Measurements from ENCODE around the gene CACNB3. TPM values are rescaled to one million over a fixed set of nuclear protein-coding genes. Genes with fewer than 3 reads are reported as not detected.

CACNB3 gene
- total and polyA plus RNA-seq, 2 of the 13 experiments (the other 11 are each of a cell fraction or from before 2014, with no cell fraction given) = 0.29 to 0.54 TPM

DNA sequence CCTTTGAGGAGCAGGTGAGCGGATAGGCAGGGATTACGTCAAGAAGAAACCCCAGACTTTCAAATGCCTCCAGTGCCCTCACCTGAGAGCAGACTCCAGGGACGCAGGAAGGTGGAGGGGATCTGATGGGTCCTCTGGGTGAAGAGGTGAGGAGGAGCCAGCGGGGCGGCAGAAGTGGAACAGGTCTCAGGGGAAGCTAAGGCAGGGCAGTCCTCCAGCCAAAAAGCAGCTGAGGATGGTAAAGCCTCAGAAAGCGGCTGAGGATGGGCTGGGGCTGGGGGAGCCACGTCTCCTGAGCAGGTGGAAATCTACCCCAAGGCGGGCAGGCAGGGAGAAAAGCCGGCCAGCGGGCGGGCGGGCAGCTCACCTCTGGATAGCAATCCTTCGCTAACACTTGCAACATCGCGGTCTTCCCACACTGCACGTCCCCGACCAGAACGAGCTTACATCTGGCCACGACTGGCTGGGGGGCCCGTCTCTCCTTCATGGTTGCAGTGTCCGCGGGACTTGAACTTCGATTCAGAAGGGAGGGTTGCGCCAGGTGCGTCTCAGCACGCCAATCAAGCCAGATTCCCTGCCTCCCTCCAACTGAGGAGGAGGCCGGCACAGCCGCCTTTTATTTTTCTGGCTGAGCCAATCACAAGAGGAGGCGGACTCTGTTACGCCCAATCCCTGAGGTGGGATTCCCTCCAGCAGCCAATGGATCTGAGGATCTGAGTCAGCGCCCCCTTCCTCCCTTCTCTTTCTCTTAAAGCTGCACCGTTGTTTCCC lies 47.2 kb downstream of the CACNB3 start, which contains the start of gene RND1 (continued):
- TF ChIP-seq, protein P1, sequence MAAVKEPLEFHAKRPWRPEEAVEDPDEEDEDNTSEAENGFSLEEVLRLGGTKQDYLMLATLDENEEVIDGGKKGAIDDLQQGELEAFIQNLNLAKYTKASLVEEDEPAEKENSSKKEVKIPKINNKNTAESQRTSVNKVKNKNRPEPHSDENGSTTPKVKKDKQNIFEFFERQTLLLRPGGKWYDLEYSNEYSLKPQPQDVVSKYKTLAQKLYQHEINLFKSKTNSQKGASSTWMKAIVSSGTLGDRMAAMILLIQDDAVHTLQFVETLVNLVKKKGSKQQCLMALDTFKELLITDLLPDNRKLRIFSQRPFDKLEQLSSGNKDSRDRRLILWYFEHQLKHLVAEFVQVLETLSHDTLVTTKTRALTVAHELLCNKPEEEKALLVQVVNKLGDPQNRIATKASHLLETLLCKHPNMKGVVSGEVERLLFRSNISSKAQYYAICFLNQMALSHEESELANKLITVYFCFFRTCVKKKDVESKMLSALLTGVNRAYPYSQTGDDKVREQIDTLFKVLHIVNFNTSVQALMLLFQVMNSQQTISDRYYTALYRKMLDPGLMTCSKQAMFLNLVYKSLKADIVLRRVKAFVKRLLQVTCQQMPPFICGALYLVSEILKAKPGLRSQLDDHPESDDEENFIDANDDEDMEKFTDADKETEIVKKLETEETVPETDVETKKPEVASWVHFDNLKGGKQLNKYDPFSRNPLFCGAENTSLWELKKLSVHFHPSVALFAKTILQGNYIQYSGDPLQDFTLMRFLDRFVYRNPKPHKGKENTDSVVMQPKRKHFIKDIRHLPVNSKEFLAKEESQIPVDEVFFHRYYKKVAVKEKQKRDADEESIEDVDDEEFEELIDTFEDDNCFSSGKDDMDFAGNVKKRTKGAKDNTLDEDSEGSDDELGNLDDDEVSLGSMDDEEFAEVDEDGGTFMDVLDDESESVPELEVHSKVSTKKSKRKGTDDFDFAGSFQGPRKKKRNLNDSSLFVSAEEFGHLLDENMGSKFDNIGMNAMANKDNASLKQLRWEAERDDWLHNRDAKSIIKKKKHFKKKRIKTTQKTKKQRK (IDR thresholded peaks at IDR 0.05; ENCODE audit: low read length) = no peak
- TF ChIP-seq ZNF362 (CRISPR knock-in tag; IDR thresholded peaks at IDR 0.05; ENCODE audit: borderline replicate concordance) (no peak), ASH2L (IDR thresholded peaks at IDR 0.05; ENCODE audit: insufficient read length, low read depth, low read length) (peak; percentile 39), SP4 (CRISPR knock-in tag; IDR thresholded peaks at IDR 0.05) (peak; percentile 76), SMAD3 (CRISPR knock-in tag; IDR thresholded peaks at IDR 0.05) (0 out of 2 replicates have a peak, but pooled peaks have one; percentile 26), NAIF1 (CRISPR knock-in tag; IDR thresholded peaks at IDR 0.05; ENCODE audit: borderline replicate concordance) (no peak), EHMT2 (IDR thresholded peaks at IDR 0.05; ENCODE audit: borderline replicate concordance, low read depth, low read length) (no peak), ZNF747 (CRISPR knock-in tag; IDR thresholded peaks at IDR 0.05; ENCODE audit: borderline replicate concordance) (peak; percentile 61; the same call in 1 of the 2 replicates), ZNF768 (CRISPR knock-in tag; IDR thresholded peaks at IDR 0.05) (no peak), ZNF44 (CRISPR knock-in tag; IDR thresholded peaks at IDR 0.05) (no peak), AKAP8 (CRISPR knock-in tag; IDR thresholded peaks at IDR 0.05) (0 out of 2 replicates have a peak, but pooled peaks have one; percentile 6), BCL6 (CRISPR knock-in tag; IDR thresholded peaks at IDR 0.05) (0 out of 2 replicates have a peak, but pooled peaks have one; percentile 10), ISL2 (CRISPR knock-in tag; IDR thresholded peaks at IDR 0.05) (peak; percentile 48; the same call in 1 of the 2 replicates), NFKBIZ (CRISPR knock-in tag; IDR thresholded peaks at IDR 0.05) (no peak), HMG20B (CRISPR knock-in tag; conservative IDR thresholded peaks at IDR 0.05) (no peak), SP5 (CRISPR knock-in tag; IDR thresholded peaks at IDR 0.05; ENCODE audit: borderline replicate concordance, low read depth) (peak; percentile 29; the same call in 1 of the 2 replicates), ZNF512 (CRISPR knock-in tag; IDR thresholded peaks at IDR 0.05) (peak; percentile 21; the same call in 1 of the 2 replicates), ZFAT (CRISPR knock-in tag; conservative IDR thresholded peaks at IDR 0.05) (no peak), KMT2A (CRISPR knock-in tag; IDR thresholded peaks at IDR 0.05) (0 out of 2 replicates have a peak, but pooled peaks have one; percentile 52), NKX3-1 (CRISPR knock-in tag; IDR thresholded peaks at IDR 0.05) (no peak), KLF11 (CRISPR knock-in tag; IDR thresholded peaks at IDR 0.05) (no peak)
- TF ChIP-seq, protein P2, sequence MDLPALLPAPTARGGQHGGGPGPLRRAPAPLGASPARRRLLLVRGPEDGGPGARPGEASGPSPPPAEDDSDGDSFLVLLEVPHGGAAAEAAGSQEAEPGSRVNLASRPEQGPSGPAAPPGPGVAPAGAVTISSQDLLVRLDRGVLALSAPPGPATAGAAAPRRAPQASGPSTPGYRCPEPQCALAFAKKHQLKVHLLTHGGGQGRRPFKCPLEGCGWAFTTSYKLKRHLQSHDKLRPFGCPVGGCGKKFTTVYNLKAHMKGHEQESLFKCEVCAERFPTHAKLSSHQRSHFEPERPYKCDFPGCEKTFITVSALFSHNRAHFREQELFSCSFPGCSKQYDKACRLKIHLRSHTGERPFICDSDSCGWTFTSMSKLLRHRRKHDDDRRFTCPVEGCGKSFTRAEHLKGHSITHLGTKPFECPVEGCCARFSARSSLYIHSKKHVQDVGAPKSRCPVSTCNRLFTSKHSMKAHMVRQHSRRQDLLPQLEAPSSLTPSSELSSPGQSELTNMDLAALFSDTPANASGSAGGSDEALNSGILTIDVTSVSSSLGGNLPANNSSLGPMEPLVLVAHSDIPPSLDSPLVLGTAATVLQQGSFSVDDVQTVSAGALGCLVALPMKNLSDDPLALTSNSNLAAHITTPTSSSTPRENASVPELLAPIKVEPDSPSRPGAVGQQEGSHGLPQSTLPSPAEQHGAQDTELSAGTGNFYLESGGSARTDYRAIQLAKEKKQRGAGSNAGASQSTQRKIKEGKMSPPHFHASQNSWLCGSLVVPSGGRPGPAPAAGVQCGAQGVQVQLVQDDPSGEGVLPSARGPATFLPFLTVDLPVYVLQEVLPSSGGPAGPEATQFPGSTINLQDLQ (CRISPR knock-in tag; IDR thresholded peaks at IDR 0.05) = no peak
